HG03439 (cell line): ENCODE measurements around the gene SMAD6.

Experiments used
- ATAC-seq: cut with Tn5 transposase; IDR thresholded peaks from one replicate; pipeline ENCODE4 v1.9.1; 2021; ENCODE audit warnings: mild to moderate bottlenecking, moderate library complexity; ENCODE audit not compliant: unreplicated experiment

Gene SMAD6

GRCh38 chr15:66739287-66739686 is 37.3 kb downstream of the SMAD6 start:
- ATAC-seq: no peak

- no peak for ATAC-seq
Observed at GRCh38 chr15:66740802-66741201, 38.8 kb downstream of the SMAD6 start.

GRCh38 chr15:66741646-66742045 is 39.6 kb downstream of the SMAD6 start:
- no peak for ATAC-seq

GRCh38 chr15:66742286-66742685 is 40.2 kb downstream of the SMAD6 start:
- ATAC-seq: no peak

GRCh38 chr15:66743204-66743603 is 41.2 kb downstream of the SMAD6 start:
- no peak for ATAC-seq

- ATAC-seq: no peak
Observed at GRCh38 chr15:66743703-66744536, 41.9 kb downstream of the SMAD6 start.

- ATAC-seq: no peak
Observed at GRCh38 chr15:66744610-66745279, 42.7 kb downstream of the SMAD6 start.

GRCh38 chr15:66745530-66746230 is 43.6 kb downstream of the SMAD6 start:
- ATAC-seq: no peak

GRCh38 chr15:66746231-66746605 is 44.2 kb downstream of the SMAD6 start:
- ATAC-seq: no peak

- no peak for ATAC-seq
Observed at GRCh38 chr15:66747223-66747622, 45.2 kb downstream of the SMAD6 start.

GRCh38 chr15:66747886-66748707 is 46.1 kb downstream of the SMAD6 start:
- ATAC-seq: no peak

GRCh38 chr15:66748708-66749035 is 46.6 kb downstream of the SMAD6 start:
- ATAC-seq: no peak

GRCh38 chr15:66749841-66750575 is 48.0 kb downstream of the SMAD6 start:
- no peak for ATAC-seq

GRCh38 chr15:66750609-66751008 is 48.6 kb downstream of the SMAD6 start:
- no peak for ATAC-seq

- no peak for ATAC-seq
Observed at GRCh38 chr15:66751579-66751978, 49.5 kb downstream of the SMAD6 start.

- no peak for ATAC-seq
Observed at GRCh38 chr15:66752078-66752477, 50.0 kb downstream of the SMAD6 start.

- no peak for ATAC-seq
Observed at GRCh38 chr15:66753687-66754377, 51.8 kb downstream of the SMAD6 start.

- no peak for ATAC-seq
Observed at GRCh38 chr15:66754789-66755188, 52.8 kb downstream of the SMAD6 start.

- no peak for ATAC-seq
Observed at GRCh38 chr15:66755298-66756068, 53.4 kb downstream of the SMAD6 start.
